ENCODE measurements around the gene GLRA1. TPM values are rescaled to one million over a fixed set of nuclear protein-coding genes. Genes with fewer than 3 reads are reported as not detected.

GLRA1 gene
- total RNA-seq = not detected in 3 replicates

- H3K36me3 Mint-ChIP-seq = no peaks in the 10 kb centered on the region
- H3K4me3 Mint-ChIP-seq = no peak within 1 kb of the TSS
- peaks cover 4% of the 10 kb centered on the region for H3K9me3 Mint-ChIP-seq
- TF ChIP-seq CTCF (IDR thresholded peaks at IDR 0.05; ENCODE audit: unreplicated experiment) = no peak
- no peak within 1 kb of the TSS for H3K27ac Mint-ChIP-seq
- no peaks in the 10 kb centered on the region for H3K4me1 Mint-ChIP-seq
- peak; percentile 74 to 87 for DNase-seq (ENCODE audit: low spot score in 2 of 2, unreplicated experiment in 2 of 2)
- peaks cover 65% of the 10 kb centered on the region for H3K27me3 Mint-ChIP-seq (ENCODE audit: low read depth)
These were observed at the start of gene GLRA1 for GRCh38 chr5:151924564-151925301. GLRA1 (minus strand) TSS chr5:151924851; CDS start chr5:151924549, 302 bp downstream.

- TF ChIP-seq CTCF (IDR thresholded peaks at IDR 0.05; ENCODE audit: unreplicated experiment) = no peak
- no peaks in the 10 kb centered on the region for H3K27me3 Mint-ChIP-seq (ENCODE audit: low read depth)
- H3K4me3 Mint-ChIP-seq = no peak overlapping the region
- no peaks in the 10 kb centered on the region for H3K9me3 Mint-ChIP-seq
- H3K36me3 Mint-ChIP-seq = no peaks in the 10 kb centered on the region
- no peak for DNase-seq (ENCODE audit: low spot score in 2 of 2, unreplicated experiment in 2 of 2)
- no peaks in the 10 kb centered on the region for H3K4me1 Mint-ChIP-seq
- no peak overlapping the region for H3K27ac Mint-ChIP-seq
These were observed 46.2 kb upstream of the GLRA1 start for GRCh38 chr5:151970885-151971284.

GRCh38 chr5:151967865-151968264 lies 43.2 kb upstream of the GLRA1 start:
- Mint-ChIP-seq H3K4me1 (no peaks in the 10 kb centered on the region), H3K36me3 (no peaks in the 10 kb centered on the region), H3K27me3 (ENCODE audit: low read depth) (no peaks in the 10 kb centered on the region), H3K27ac (no peak overlapping the region), H3K9me3 (no peaks in the 10 kb centered on the region), H3K4me3 (no peak overlapping the region)
- no peak for TF ChIP-seq CTCF (IDR thresholded peaks at IDR 0.05; ENCODE audit: unreplicated experiment)
- DNase-seq (ENCODE audit: low spot score in 2 of 2, unreplicated experiment in 2 of 2) = no peak

- no peak for TF ChIP-seq CTCF (IDR thresholded peaks at IDR 0.05; ENCODE audit: unreplicated experiment)
- H3K4me3 Mint-ChIP-seq = no peak overlapping the region
- no peaks in the 10 kb centered on the region for H3K4me1 Mint-ChIP-seq
- no peak for DNase-seq (ENCODE audit: low spot score in 2 of 2, unreplicated experiment in 2 of 2)
- no peaks in the 10 kb centered on the region for H3K27me3 Mint-ChIP-seq (ENCODE audit: low read depth)
- no peaks in the 10 kb centered on the region for H3K36me3 Mint-ChIP-seq
- no peaks in the 10 kb centered on the region for H3K9me3 Mint-ChIP-seq
- H3K27ac Mint-ChIP-seq = no peak overlapping the region
These were observed 41.4 kb upstream of the GLRA1 start for GRCh38 chr5:151966046-151966445.

GRCh38 chr5:151964471-151964870 lies 39.8 kb upstream of the GLRA1 start:
- TF ChIP-seq CTCF (IDR thresholded peaks at IDR 0.05; ENCODE audit: unreplicated experiment) = no peak
- Mint-ChIP-seq H3K4me3 (no peak overlapping the region), H3K9me3 (no peaks in the 10 kb centered on the region), H3K36me3 (no peaks in the 10 kb centered on the region), H3K27ac (no peak overlapping the region), H3K27me3 (ENCODE audit: low read depth) (no peaks in the 10 kb centered on the region), H3K4me1 (no peaks in the 10 kb centered on the region)
- DNase-seq (ENCODE audit: low spot score in 2 of 2, unreplicated experiment in 2 of 2) = no peak

Measured in mesothelial cell of epicardium (in vitro differentiated cells).